AG10803 (cell line): Measurements from ENCODE around the gene SERPINI1.
"Not testable (repeated sequence)": the region's sequence is repeated elsewhere in the genome, so short reads cannot be mapped to it uniquely, and the experiment has no call there.

ENCODE experiments used
- DNase-seq: peaks from one replicate; pipeline ENCODE4 v3.0.0; 2010; ENCODE audit warnings: low read depth
- H3K4me3 ChIP-seq: 2 replicates; pipeline ENCODE4 v1.5.1; 2011; ENCODE audit warnings: mild to moderate bottlenecking, low read length, control low read depth
- CTCF ChIP-seq: conservative IDR thresholded peaks from 2 replicates; pipeline ENCODE4 v1.5.1; 2011; ENCODE audit warnings: mild to moderate bottlenecking, low read length, control low read depth, inconsistent platforms

SERPINI1 gene

DNA sequence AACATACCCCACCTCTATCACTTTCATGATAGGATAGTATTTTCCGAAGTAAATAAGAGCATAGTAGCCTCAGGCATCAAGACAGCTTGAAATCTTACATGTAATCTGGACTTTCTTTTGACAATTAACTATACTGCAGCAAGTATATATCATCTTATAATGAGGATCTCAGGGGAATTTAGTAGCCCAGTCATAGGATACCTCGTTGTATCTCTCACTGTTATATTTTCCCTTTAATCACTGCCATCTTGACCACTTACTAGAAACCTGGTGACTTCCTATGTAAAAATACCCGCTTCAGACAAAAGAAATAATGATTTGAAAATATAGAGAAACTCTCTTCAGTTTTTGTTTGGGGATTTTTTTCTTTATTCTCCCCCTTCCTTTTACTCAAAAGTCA lies 88.2 kb downstream of the SERPINI1 start:
- H3K4me3 ChIP-seq = no peak overlapping the region
- TF ChIP-seq CTCF = no peak
- DNase-seq = no peak

GRCh38 chr3:167827588-167827987 lies 92.1 kb downstream of the SERPINI1 start:
- not testable (repeated sequence) for DNase-seq, H3K4me3 ChIP-seq

- DNase-seq = no peak
- H3K4me3 ChIP-seq = no peak overlapping the region
- TF ChIP-seq CTCF = no peak
Measured at GRCh38 chr3:167829071-167829470, 93.5 kb downstream of the SERPINI1 start.

- no peak overlapping the region for H3K4me3 ChIP-seq
- DNase-seq = no peak
- no peak for TF ChIP-seq CTCF
Measured at GRCh38 chr3:167830007-167830406, 94.5 kb downstream of the SERPINI1 start.

DNA sequence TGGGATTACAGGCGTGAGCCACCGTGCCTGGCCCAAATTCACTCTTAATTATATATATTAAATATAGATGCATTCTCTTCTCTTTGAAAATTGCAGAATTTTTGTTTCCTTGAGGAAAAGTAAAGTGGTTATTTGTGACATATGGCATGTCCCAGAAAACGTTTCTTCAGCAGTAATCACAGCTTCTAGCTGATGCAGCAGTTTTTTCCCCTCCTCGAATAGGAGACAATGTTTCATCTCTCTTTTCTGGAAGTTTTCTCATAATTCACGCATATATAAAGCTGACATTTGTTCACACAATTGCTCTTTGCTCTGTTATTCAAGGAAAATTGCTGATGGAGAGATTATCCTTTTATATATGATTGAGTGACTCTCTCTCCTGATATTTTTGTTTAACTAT lies 99.8 kb downstream of the SERPINI1 start:
- no peak for TF ChIP-seq CTCF
- no peak overlapping the region for H3K4me3 ChIP-seq
- DNase-seq = no peak

- no peak for TF ChIP-seq CTCF
- no peak overlapping the region for H3K4me3 ChIP-seq
- DNase-seq = no peak
Measured at GRCh38 chr3:167835953-167836352, 100.4 kb downstream of the SERPINI1 start.

DNA sequence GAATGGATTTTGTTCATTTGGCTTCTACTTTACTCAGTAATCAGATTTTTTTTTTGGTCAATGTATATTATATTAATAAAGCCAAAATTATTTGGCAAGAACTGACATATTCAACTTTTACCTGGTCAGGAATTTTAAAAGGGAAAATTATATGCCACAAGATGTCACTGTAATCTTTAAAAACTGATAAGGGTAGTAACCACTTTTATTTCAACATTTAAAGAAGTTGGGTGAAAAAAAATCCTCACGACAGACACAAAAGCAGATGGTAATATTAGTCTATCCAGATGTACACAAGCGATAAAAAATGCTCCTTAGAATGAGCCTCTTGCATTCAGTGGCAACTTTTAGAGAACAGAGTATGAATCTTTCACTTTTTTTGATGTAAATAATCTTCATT lies 101.9 kb downstream of the SERPINI1 start:
- TF ChIP-seq CTCF = peak; percentile 17
- peak; percentile 4 for DNase-seq
- no peak overlapping the region for H3K4me3 ChIP-seq
